IMR-90 (cell line): Measurements from ENCODE around the gene CNTN4. TPM values are rescaled to one million over a fixed set of nuclear protein-coding genes. Genes with fewer than 3 reads are reported as not detected.

Experiments used
- ATAC-seq: fragments of 200-7000 bp; cut with Tn5 transposase; 2 replicates; pipeline ENCODE4 v1.9.1; 2020; ENCODE audit warnings: low read depth, mild to moderate bottlenecking, moderate library complexity
- BruUV-seq: library from RNA; stranded (reverse); fragments of 400-500 nt; replicated peaks from 2 replicates; lab custom pipeline; 2021; lab: Mats Ljungman, UMichigan
- CTCF ChIA-PET: fragments of 300-600 bp; formaldehyde crosslinking; extraction: SDS; loops from one replicate; lab custom pipeline; 2021; ENCODE audit warnings: antibody characterized with exemption; lab: Yijun Ruan, JAX
- POLR2A ChIA-PET: fragments of 300-600 bp; sonication (Branson Sonifier 250); formaldehyde crosslinking; loops from one replicate; lab custom pipeline; 2022; ENCODE audit warnings: antibody characterized with exemption; ENCODE audit not compliant: unreplicated experiment; lab: Charles Lee
- DNase-seq: peaks from one replicate; pipeline ENCODE4 v3.0.0; 2013
- H2AFZ ChIP-seq: replicated peaks from 2 replicates; pipeline ENCODE3; 2013; ENCODE audit warnings: low read length, mild to moderate bottlenecking; ENCODE audit not compliant: poor library complexity
- H2AK5ac ChIP-seq: 2 replicates; pipeline ENCODE4 v1.6.1; 2013; ENCODE audit warnings: low read depth, low read length, inconsistent platforms
- H2AK9ac ChIP-seq: replicated peaks from 2 replicates; pipeline ENCODE3; 2013; ENCODE audit warnings: mild to moderate bottlenecking, low read depth, low read length, moderate library complexity; ENCODE audit not compliant: poor library complexity
- H2BK120ac ChIP-seq: 2 replicates; pipeline ENCODE4 v1.6.1; 2013; ENCODE audit warnings: low read depth, low read length, inconsistent platforms
- H2BK15ac ChIP-seq: 3 replicates; pipeline ENCODE4 v1.6.1; 2013; ENCODE audit warnings: low read depth, low read length, inconsistent platforms
- H2BK20ac ChIP-seq: 2 replicates; pipeline ENCODE4 v1.6.1; 2013; ENCODE audit warnings: low read depth, mild to moderate bottlenecking, inconsistent platforms, low read length, moderate library complexity
- H2BK5ac ChIP-seq: 2 replicates; pipeline ENCODE4 v1.6.1; 2013; ENCODE audit warnings: mild to moderate bottlenecking, low read depth, low read length, inconsistent platforms; ENCODE audit not compliant: poor library complexity, severe bottlenecking
- H3K14ac ChIP-seq: replicated peaks from 2 replicates; pipeline ENCODE4 v1.6.1; 2013; ENCODE audit warnings: low read depth, low read length, inconsistent platforms
- H3K18ac ChIP-seq: 2 replicates; pipeline ENCODE4 v1.6.1; 2013; ENCODE audit warnings: low read depth, low read length, control low read depth
- H3K23ac ChIP-seq: 2 replicates; pipeline ENCODE4 v1.6.1; 2013; ENCODE audit warnings: low read depth, low read length, inconsistent platforms
- H3K27ac ChIP-seq: 2 replicates; pipeline ENCODE4 v1.5.1; 2013; ENCODE audit warnings: mild to moderate bottlenecking, control low read depth, low read length; ENCODE audit not compliant: insufficient read depth
- H3K27me3 ChIP-seq: 2 replicates; pipeline ENCODE4 v1.6.1; 2013; ENCODE audit warnings: low read length; ENCODE audit not compliant: control insufficient read depth, insufficient read depth
- H3K36me3 ChIP-seq: 2 replicates; pipeline ENCODE4 v1.6.1; 2013; ENCODE audit warnings: low read length, mixed read lengths; ENCODE audit not compliant: control insufficient read depth, insufficient read depth
- H3K4ac ChIP-seq: 2 replicates; pipeline ENCODE4 v1.6.1; 2013; ENCODE audit warnings: low read depth, low read length, inconsistent platforms
- H3K4me1 ChIP-seq: 2 replicates; pipeline ENCODE4 v1.6.1; 2013; ENCODE audit warnings: low read length, mixed read lengths; ENCODE audit not compliant: control insufficient read depth, insufficient read depth
- H3K4me2 ChIP-seq: 2 replicates; pipeline ENCODE4 v1.6.1; 2013; ENCODE audit warnings: low read depth, mild to moderate bottlenecking, control low read depth, low read length, moderate library complexity
- H3K4me3 ChIP-seq: 2 replicates; pipeline ENCODE4 v1.5.1; 2013; ENCODE audit warnings: low read depth, mild to moderate bottlenecking, control low read depth, low read length, moderate library complexity; ENCODE audit not compliant: insufficient read depth
- H3K56ac ChIP-seq: 2 replicates; pipeline ENCODE4 v1.6.1; 2013; ENCODE audit warnings: low read length, inconsistent platforms; ENCODE audit not compliant: insufficient read depth; ENCODE audit errors: extremely low read depth
- H3K79me1 ChIP-seq, 2 experiments: 2 replicates each; pipeline ENCODE4 v1.6.1; 2013; ENCODE audit warnings: low read length in 2 of 2, inconsistent platforms in 1 of 2, low read depth in 1 of 2
- H3K9ac ChIP-seq: 2 replicates; pipeline ENCODE4 v1.6.1; 2013; ENCODE audit warnings: low read depth, low read length, control low read depth
- H3K9me1 ChIP-seq: 2 replicates; pipeline ENCODE4 v1.6.1; 2013; ENCODE audit warnings: low read length, inconsistent platforms; ENCODE audit not compliant: insufficient read depth
- H3K9me3 ChIP-seq: 2 replicates; pipeline ENCODE4 v1.6.1; 2013; ENCODE audit warnings: low read length; ENCODE audit not compliant: control insufficient read depth, insufficient read depth
- H4K20me1 ChIP-seq: 2 replicates; pipeline ENCODE4 v1.6.1; 2013; ENCODE audit warnings: low read length, inconsistent platforms; ENCODE audit not compliant: insufficient read depth
- H4K5ac ChIP-seq: 2 replicates; pipeline ENCODE4 v1.6.1; 2013; ENCODE audit warnings: mild to moderate bottlenecking, low read depth, low read length, control low read depth
- H4K8ac ChIP-seq, 2 experiments: 2 replicates each; pipeline ENCODE4 v1.6.1; 2013; ENCODE audit warnings: low read depth in 2 of 2, low read length in 2 of 2, control low read depth in 1 of 2, inconsistent platforms in 1 of 2
- H4K91ac ChIP-seq: 2 replicates; pipeline ENCODE4 v1.6.1; 2013; ENCODE audit warnings: low read depth, low read length, inconsistent platforms; ENCODE audit not compliant: insufficient read depth
- BHLHE40 ChIP-seq: fragments of 150-350 bp; IDR thresholded peaks from 2 replicates; pipeline ENCODE4 v1.6.1; 2016; ENCODE audit warnings: mild to moderate bottlenecking, low read depth, low read length
- CEBPB ChIP-seq: IDR thresholded peaks from 2 replicates; pipeline ENCODE4 v1.6.1; 2012; ENCODE audit warnings: low read depth, low read length, improper control_type of control experiment
- CHD1 ChIP-seq: IDR thresholded peaks from 2 replicates; pipeline ENCODE4 v1.6.1; 2012; ENCODE audit warnings: low read depth, low read length, improper control_type of control experiment
- CTCF ChIP-seq: conservative IDR thresholded peaks from 2 replicates; pipeline ENCODE4 v1.5.1; 2012; ENCODE audit warnings: mild to moderate bottlenecking, low read depth, low read length, improper control_type of control experiment
- ELK1 ChIP-seq: fragments of 150-350 bp; IDR thresholded peaks from 2 replicates; pipeline ENCODE4 v1.6.1; 2016; ENCODE audit warnings: low read depth, mild to moderate bottlenecking, low read length, moderate library complexity, borderline replicate concordance
- FOS ChIP-seq: fragments of 150-350 bp; IDR thresholded peaks from 2 replicates; pipeline ENCODE4 v1.6.1; 2016; ENCODE audit warnings: low read depth, low read length
- MAFK ChIP-seq: IDR thresholded peaks from 2 replicates; pipeline ENCODE4 v1.6.1; 2012; ENCODE audit warnings: low read depth, low read length, improper control_type of control experiment
- MAZ ChIP-seq: IDR thresholded peaks from 2 replicates; pipeline ENCODE4 v1.6.1; 2012; ENCODE audit warnings: low read depth, mild to moderate bottlenecking, low read length, improper control_type of control experiment, moderate library complexity, borderline replicate concordance
- NFE2L2 ChIP-seq: fragments of 150-350 bp; IDR thresholded peaks from 2 replicates; pipeline ENCODE4 v1.6.1; 2016; ENCODE audit warnings: low read depth, mild to moderate bottlenecking, low read length
- POLR2A ChIP-seq: IDR thresholded peaks from 2 replicates; pipeline ENCODE4 v1.6.1; 2012; ENCODE audit warnings: mild to moderate bottlenecking, low read depth, low read length
- RAD21 ChIP-seq: IDR thresholded peaks from 2 replicates; pipeline ENCODE4 v1.6.1; 2012; ENCODE audit warnings: low read length, improper control_type of control experiment
- RCOR1 ChIP-seq: IDR thresholded peaks from 2 replicates; pipeline ENCODE4 v1.6.1; 2012; ENCODE audit warnings: mild to moderate bottlenecking, low read length, improper control_type of control experiment; ENCODE audit not compliant: insufficient replicate concordance
- RFX5 ChIP-seq: IDR thresholded peaks from 2 replicates; pipeline ENCODE4 v1.8.0; 2012; ENCODE audit warnings: low read depth, mild to moderate bottlenecking, low read length, moderate library complexity
- SMC3 ChIP-seq: fragments of 150-350 bp; IDR thresholded peaks from 2 replicates; pipeline ENCODE4 v1.6.1; 2016; ENCODE audit warnings: low read depth, mild to moderate bottlenecking, antibody characterized with exemption, low read length, moderate library complexity
- USF2 ChIP-seq: fragments of 150-350 bp; IDR thresholded peaks from 2 replicates; pipeline ENCODE4 v1.6.1; 2017; ENCODE audit warnings: mild to moderate bottlenecking, antibody characterized with exemption, low read length, low read depth
- WGBS, 2 experiments: methylation state at CpG; one replicate each; pipeline versions ENCODE4 v1.1.5 to v1.1.7; 2013; ENCODE audit warnings: missing lambda C conversion rate in 2 of 2; ENCODE audit not compliant: insufficient read length in 1 of 2; ENCODE audit errors: extremely low coverage in 2 of 2; 5-methylcytosine and 5-hydroxymethylcytosine counted together
- dilution Hi-C: fragments of 300-500 bp; cut with HindIII; formaldehyde crosslinking; loops from one replicate; pipeline ENCODE4 v1.14.3; 2018; ENCODE audit warnings: low sequenced_read_pairs; ENCODE audit not compliant: unreplicated experiment
- in situ Hi-C: fragments of 300-500 bp; cut with MboI; formaldehyde crosslinking; loops from 3 replicates; pipeline ENCODE4 v1.14.3; 2019; ENCODE audit warnings: low sequenced_read_pairs, inconsistent platforms, mixed read lengths
- intact Hi-C: fragments of 100-400 bp; cut with micrococcal nuclease; formaldehyde crosslinking; loops from 2 replicates; pipeline ENCODE4 v1.10.0; 2022
- polyA plus RNA-seq, 3 experiments: library from polyadenylated mRNA; depleted of rRNA; stranded (reverse); fragments of >200 nt; gene quantifications; 2 replicates each; pipeline ENCODE4 v1.2.3, GENCODE V29; 2012; ENCODE audit warnings: low replicate concordance in 1 of 3
- total RNA-seq: library from RNA; depleted of rRNA; stranded (reverse); fragments of >200 nt; gene quantifications from 2 replicates; pipeline ENCODE4 v1.2.3, GENCODE V29; 2012

The CNTN4 gene
- total and polyA plus RNA-seq, 2 of the 4 experiments (the other 2 are of a cell fraction) = under 0.01 TPM; not detected in 1

GRCh38 chr3:3038201-3038991, 939.7 kb downstream of the CNTN4 start:
- Histone ChIP-seq H3K36me3 (no peaks in the 10 kb centered on the region), H3K27me3 (no peaks in the 10 kb centered on the region), H3K79me1 (no peaks in the 10 kb centered on the region), H3K9me1 (no peaks in the 10 kb centered on the region), H3K4ac (no peak overlapping the region), H3K18ac (no peak overlapping the region), H2AK5ac (no peak overlapping the region), H4K8ac (no peak overlapping the region), H4K91ac (no peak overlapping the region), H2AFZ (peak overlapping the region; percentile 15), H3K56ac (no peak overlapping the region), H2BK120ac (no peak overlapping the region), H2BK15ac (no peak overlapping the region), H3K27ac (no peak overlapping the region), H3K4me3 (no peak overlapping the region), H3K14ac (no peak overlapping the region), H2BK5ac (no peak overlapping the region), H4K20me1 (no peaks in the 10 kb centered on the region), H3K4me1 (no peaks in the 10 kb centered on the region), H2AK9ac (no peak overlapping the region), H4K5ac (no peak overlapping the region), H3K23ac (no peak overlapping the region), H2BK20ac (no peak overlapping the region), H3K9me3 (peaks cover 2% of the 10 kb centered on the region; the same call in 1 of the 2 replicates), H3K9ac (no peak overlapping the region), H3K4me2 (no peak overlapping the region)
- 84% methylated on average over 10 of the region's 25 CpGs; no CpG with 5 or more reads in 1 of the 2 experiments for WGBS, 2 experiments
- CTCF ChIA-PET = no interaction called here
- intact Hi-C loops (no loop called here), in situ Hi-C loops (no loop called here), dilution Hi-C loops (no loop called here)
- ATAC-seq (no peak), DNase-seq (no peak)
- BruUV-seq = no TSS peak
- POLR2A ChIA-PET = no interaction called here
- TF ChIP-seq MAZ (no peak), CHD1 (no peak), BHLHE40 (no peak), CTCF (no peak), RAD21 (no peak), FOS (no peak), RCOR1 (no peak), USF2 (no peak), SMC3 (no peak), POLR2A (no peak), CEBPB (no peak), MAFK (no peak), ELK1 (no peak), NFE2L2 (no peak), RFX5 (no peak)
